HG02623 (cell line): ENCODE measurements around the gene RAB11A.
A peak's percentile ranks its signal among the peaks of the same experiment; 100 is the strongest.

Source experiments
- ATAC-seq: cut with Tn5 transposase; IDR thresholded peaks from one replicate; pipeline ENCODE4 v1.9.1; 2021; ENCODE audit warnings: moderate library complexity; ENCODE audit not compliant: unreplicated experiment

RAB11A gene

GRCh38 chr15:65916041-65916663 lies 46.9 kb downstream of the RAB11A start:
- ATAC-seq: no peak

- peak; percentile 61 for ATAC-seq
Measured at GRCh38 chr15:65916664-65917406, 47.5 kb downstream of the RAB11A start.

DNA sequence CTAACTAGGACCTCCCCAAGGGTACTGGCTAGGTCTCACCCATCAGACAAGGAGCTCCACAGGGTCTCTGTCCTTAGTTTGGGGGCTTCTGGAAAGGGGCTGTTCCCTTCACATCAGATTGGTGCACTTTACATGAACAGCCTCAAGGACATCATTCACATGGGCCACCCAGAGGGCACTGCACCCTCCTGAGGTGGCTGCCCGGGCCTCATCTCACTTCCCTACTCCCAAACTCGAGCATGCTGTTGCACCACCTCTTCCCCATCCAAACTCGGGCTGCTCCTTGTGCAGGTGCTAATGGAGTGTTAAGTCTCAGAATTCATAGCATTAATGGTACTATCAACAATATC lies 48.1 kb downstream of the RAB11A start:
- ATAC-seq: no peak

DNA sequence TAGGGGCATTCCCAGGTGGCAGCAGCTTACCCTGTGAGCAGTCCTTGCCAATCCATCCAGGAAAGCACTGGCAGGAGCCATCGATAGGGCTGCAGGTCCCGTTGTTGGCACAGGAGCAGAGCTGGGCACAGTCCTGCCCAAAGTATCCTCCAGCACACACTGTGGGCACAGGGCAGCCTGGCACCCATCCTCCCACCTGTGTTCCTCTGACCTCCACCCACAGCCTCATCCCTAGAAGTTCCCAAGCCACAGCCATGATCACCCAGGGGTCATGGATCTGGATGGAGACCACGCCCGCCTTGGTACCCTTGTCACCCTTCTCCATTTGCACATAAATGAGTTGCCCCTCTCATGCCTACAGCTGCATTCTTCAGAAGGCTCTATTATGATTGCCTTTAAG lies 48.6 kb downstream of the RAB11A start:
- ATAC-seq: no peak

GRCh38 chr15:65918357-65918920 lies 49.1 kb downstream of the RAB11A start:
- no peak for ATAC-seq

DNA sequence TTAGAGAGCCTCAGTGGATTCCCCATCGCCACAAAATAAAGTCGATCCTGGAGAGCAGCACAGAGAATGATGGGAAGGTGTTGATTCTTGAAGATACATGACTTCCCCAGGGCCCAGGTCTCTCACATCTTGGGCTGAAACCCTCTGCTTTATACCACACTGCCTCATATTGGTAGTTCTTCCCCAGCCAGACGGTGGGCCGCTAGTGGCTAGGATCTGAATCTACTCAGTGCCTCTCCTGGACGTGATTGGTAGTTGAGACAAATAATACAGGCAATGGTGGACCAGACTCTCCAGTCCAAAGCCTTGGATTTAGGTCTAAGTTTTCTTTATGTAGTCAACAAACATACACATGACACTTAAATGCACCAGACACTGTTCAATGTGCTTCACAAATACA lies 49.7 kb downstream of the RAB11A start:
- no peak for ATAC-seq

GRCh38 chr15:65919353-65919752 lies 50.1 kb downstream of the RAB11A start:
- ATAC-seq: no peak

DNA sequence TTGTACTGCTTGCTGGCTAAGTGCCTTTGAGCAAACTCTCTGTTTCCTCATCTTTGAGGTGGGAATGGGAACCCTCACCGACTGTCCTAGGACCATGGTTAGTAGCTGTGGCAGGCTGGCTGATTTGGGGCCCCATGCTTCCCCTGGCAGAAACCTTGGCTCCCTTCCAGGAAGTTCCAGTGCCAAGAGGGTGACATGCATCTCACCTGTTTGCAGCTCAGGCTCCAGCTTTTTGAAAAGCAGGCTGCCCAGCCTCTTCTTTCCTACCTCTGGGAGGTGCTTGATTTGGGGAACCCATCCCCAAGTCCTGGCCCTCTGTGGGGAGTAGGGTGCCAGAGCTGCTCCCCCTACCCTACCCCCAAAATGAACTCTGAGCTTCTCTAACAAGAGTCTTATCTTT lies 50.8 kb downstream of the RAB11A start:
- no peak for ATAC-seq

DNA sequence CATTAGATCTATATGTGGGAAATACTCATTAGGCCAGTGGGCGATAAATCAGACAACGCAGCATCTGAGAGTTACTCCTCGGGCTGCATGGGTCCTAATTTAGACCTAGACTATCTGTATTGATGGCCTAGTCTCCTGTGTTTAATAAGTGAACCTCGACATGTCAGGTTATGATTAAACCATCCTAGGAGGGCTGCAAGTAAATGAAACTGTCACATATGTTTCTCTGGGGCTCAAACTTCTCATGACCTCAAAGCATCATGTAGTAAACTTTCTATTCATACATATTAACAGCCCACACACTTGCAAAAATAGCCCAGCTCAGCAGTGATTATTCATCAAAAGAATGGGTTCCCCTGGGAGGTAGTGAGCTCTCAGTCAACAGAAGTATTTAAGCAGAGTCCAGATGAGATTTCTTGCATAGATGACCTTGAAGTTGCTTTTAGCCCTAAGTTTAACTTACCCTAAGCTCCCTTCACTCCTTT lies 51.6 kb downstream of the RAB11A start:
- no peak for ATAC-seq

DNA sequence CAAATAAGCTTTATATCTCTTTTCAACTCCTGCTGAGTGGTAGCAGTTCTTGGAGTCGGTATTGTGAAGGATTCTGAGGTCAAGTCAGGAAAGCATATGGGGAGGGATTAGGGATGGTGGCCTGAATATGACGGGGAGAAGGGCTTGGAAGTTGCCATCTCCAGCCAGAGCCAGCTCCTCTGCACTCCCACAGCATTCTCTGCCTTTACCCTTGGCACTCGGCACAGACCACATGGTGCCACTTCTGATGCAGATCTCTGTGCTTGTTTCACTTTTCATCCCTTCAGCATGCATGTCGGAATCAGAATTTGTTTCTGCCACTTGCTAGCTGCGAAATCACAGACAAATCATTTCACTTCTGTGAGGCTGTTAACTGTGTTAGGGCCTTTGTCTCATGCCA lies 52.5 kb downstream of the RAB11A start:
- no peak for ATAC-seq

- no peak for ATAC-seq
Measured at GRCh38 chr15:65922621-65923020, 53.3 kb downstream of the RAB11A start.

DNA sequence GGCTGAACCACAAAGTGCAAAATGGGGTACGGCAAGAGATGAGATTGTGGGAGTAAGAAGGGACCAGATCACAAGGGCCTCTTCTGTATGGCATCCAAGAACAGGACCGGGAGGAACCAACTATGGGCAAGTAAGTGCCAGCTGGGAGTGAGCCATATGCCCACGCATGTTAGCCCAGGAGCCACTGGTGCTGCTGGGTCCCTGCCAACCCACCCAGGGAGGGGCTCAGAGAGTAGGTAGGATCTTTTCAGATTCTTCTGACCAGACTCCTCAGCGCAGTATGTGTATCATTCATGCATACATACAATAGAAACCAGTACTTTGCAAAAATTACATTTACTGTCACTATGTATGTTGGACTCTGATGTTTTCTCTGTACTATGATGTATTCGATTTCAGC lies 54.0 kb downstream of the RAB11A start:
- ATAC-seq: no peak

GRCh38 chr15:65924004-65924403 lies 54.7 kb downstream of the RAB11A start:
- no peak for ATAC-seq

GRCh38 chr15:65925338-65925737 lies 56.0 kb downstream of the RAB11A start:
- ATAC-seq: no peak

DNA sequence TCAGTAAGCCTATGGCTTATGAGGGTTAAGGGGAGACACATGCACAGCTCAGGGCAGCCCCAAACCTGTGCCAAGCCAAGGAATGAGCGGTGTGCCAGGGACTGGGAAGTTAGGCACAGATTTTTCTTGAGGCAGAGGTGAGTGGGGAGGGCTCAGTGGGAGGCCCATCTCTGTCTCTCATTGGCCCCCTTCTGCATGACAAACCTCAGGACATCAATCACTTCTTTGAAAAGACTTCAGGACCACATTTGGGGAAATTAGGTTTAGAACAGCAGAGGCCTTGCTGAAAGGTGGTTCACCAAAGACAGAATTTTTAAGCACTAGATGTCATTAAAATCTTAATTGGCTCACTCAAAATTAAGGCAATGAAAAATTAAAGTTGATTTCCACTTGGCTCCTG lies 57.2 kb downstream of the RAB11A start:
- no peak for ATAC-seq

GRCh38 chr15:65926899-65927298 lies 57.6 kb downstream of the RAB11A start:
- no peak for ATAC-seq

DNA sequence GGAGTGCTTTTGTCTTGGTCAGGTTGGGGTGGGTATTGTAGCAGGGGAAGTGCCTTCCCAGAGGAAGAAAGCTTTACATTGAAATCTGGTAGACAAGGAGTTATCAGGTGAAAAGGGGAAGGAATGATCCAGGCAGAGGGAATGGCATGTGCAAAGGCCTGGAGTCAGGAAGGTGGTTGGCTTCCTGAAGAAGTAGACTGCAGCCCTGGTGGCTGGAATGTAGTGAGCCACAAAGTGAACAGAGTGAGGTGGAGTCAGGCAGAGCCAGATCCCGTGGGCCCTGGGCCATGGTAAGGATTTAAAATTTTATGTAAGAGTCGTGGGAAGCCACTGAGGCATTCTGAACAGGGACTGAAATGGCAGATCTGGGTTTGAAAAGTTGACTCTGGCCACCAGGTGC lies 58.3 kb downstream of the RAB11A start:
- no peak for ATAC-seq

DNA sequence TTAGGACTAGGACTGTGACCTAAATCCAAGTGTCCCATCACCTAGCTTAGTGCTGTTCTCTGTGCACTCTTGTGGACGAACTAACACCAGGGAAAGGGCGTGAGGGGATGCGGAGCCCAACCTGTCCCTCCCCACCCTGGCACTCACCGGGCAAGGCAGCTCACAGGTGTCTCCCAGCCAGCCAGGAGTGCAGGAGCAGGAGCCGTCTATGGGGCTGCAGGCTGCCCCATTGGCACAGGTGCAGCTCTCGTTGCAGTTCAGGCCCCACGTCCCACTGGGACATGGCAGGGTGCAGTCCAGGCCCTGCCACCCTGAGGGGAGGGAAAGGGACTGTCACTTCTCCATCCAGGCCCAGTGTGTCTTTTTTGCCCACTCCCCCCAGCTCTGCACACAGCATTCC lies 60.3 kb downstream of the RAB11A start:
- no peak for ATAC-seq

GRCh38 chr15:65930134-65930533 lies 60.8 kb downstream of the RAB11A start:
- no peak for ATAC-seq

DNA sequence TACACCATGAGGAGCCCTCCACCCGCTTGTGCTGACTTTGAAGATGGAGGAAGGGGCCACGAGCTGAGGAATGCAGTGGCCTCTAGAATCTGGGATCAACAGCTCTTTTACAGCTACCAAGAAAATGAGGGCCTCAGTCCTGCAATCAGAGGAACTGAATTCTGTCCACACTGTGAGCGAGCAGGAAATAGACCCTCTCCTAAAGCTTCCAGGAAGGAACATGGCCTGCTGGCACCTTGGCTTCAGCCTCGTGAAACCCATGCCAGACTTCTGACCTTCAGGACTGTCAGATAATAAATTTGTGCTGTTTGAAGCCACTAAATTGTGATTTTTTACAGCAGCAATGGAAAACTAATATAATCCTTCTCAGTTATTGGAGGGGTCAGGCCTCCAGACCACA lies 61.9 kb downstream of the RAB11A start:
- no peak for ATAC-seq

DNA sequence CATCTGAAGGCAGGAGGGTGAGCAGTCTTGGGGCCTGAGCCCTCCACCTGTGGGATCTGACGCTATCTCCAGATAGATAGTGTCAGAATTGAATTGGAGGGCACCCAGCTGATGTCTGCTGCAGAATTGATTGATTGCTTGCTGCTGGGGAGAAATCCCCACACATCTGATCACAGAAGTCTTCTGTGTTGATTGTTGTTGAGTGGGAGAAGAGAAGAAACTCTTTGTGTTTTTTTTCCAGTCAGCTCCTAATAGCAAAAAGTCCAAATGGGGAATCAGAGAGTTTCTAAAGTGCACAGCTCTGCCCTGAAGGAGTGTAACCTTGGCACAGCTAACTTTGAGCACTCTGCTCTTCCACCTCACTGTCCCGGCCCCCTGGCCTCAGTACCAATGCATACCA lies 66.1 kb downstream of the RAB11A start:
- ATAC-seq: no peak

GRCh38 chr15:65936282-65936681 lies 67.0 kb downstream of the RAB11A start:
- ATAC-seq: no peak
